Sigmoid colon (tissue), 4 donors: ENCODE data around the gene ZFAND2B.

ENCODE experiments used
- EP300 ChIP-seq, 4 donors: sonication (generic); formaldehyde crosslinking; IDR thresholded peaks; one replicate each; pipeline ENCODE4 v1.6.1; 2017; ENCODE audit warnings: antibody characterized with exemption in 4 of 4
- TF ChIP-seq, protein P1 (sequence below), 4 experiments: fragments of 450-650 bp in 3 of 4; fragments of 200-600 bp in 1 of 4; IDR thresholded peaks; one replicate each; pipeline ENCODE4 v1.5.1; 2016 to 2019; ENCODE audit warnings: antibody characterized with exemption in 4 of 4, mild to moderate bottlenecking in 3 of 4, moderate library complexity in 2 of 4

DNA sequence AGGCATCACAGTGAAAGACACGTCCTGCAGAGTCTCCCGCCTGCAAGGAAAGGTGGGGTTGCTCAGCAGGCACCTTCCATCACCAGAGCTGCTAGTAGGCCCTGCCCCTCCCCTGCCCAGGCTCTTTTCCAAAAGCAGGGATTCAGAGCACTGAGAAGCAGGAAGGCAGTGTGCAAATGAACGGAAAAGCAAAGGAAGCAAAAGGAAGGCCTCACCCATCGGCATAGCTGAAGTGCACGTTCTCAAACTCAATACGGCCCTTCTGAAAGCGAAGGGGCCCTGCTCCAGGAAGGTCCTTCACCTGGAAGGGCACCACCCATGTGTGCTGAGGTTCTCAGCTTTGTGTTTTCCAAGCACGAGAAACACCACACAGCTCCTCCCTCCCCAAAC, 6.4 kb downstream of the ZFAND2B start:
- TF ChIP-seq, protein P1, sequence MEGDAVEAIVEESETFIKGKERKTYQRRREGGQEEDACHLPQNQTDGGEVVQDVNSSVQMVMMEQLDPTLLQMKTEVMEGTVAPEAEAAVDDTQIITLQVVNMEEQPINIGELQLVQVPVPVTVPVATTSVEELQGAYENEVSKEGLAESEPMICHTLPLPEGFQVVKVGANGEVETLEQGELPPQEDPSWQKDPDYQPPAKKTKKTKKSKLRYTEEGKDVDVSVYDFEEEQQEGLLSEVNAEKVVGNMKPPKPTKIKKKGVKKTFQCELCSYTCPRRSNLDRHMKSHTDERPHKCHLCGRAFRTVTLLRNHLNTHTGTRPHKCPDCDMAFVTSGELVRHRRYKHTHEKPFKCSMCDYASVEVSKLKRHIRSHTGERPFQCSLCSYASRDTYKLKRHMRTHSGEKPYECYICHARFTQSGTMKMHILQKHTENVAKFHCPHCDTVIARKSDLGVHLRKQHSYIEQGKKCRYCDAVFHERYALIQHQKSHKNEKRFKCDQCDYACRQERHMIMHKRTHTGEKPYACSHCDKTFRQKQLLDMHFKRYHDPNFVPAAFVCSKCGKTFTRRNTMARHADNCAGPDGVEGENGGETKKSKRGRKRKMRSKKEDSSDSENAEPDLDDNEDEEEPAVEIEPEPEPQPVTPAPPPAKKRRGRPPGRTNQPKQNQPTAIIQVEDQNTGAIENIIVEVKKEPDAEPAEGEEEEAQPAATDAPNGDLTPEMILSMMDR (IDR thresholded peaks at IDR 0.05): no peak
- no peak for TF ChIP-seq EP300 (IDR thresholded peaks at IDR 0.05)
